GM19193 (cell line): Measurements from ENCODE around the gene CLK3.

Experiments used
- POLR2A ChIP-seq: IDR thresholded peaks from 4 replicates; pipeline ENCODE4 v1.6.1; 2011; ENCODE audit not compliant: insufficient read depth, insufficient read length; ENCODE audit errors: extremely low read depth

CLK3 gene

GRCh38 chr15:74613953-74614743 lies 1.5 kb upstream of the CLK3 start:
- no peak for TF ChIP-seq POLR2A

GRCh38 chr15:74614744-74615507 lies 710 bp upstream of the CLK3 start:
- no peak for TF ChIP-seq POLR2A

GRCh38 chr15:74616366-74616939 lies 817 bp downstream of the CLK3 start:
- no peak for TF ChIP-seq POLR2A

- no peak for TF ChIP-seq POLR2A
Observed at GRCh38 chr15:74616996-74617395, 1.4 kb downstream of the CLK3 start.

GRCh38 chr15:74618841-74619596 lies 3.4 kb downstream of the CLK3 start:
- TF ChIP-seq POLR2A, result no peak

GRCh38 chr15:74619916-74620635 lies 4.4 kb downstream of the CLK3 start:
- TF ChIP-seq POLR2A, result no peak

- no peak for TF ChIP-seq POLR2A
Observed at GRCh38 chr15:74620636-74621545, 5.3 kb downstream of the CLK3 start.

GRCh38 chr15:74621546-74621920 lies 5.9 kb downstream of the CLK3 start:
- no peak for TF ChIP-seq POLR2A

GRCh38 chr15:74621936-74622335 lies 6.3 kb downstream of the CLK3 start:
- no peak for TF ChIP-seq POLR2A

- TF ChIP-seq POLR2A, result no peak
Observed at GRCh38 chr15:74622758-74623157, 7.1 kb downstream of the CLK3 start.

- TF ChIP-seq POLR2A, result no peak
Observed at GRCh38 chr15:74624020-74624602, 8.5 kb downstream of the CLK3 start.

- TF ChIP-seq POLR2A, result no peak
Observed at GRCh38 chr15:74625693-74626092, 10.1 kb downstream of the CLK3 start.

- no peak for TF ChIP-seq POLR2A
Observed at GRCh38 chr15:74626336-74626735, 10.7 kb downstream of the CLK3 start.
